Ovary (tissue), 9 donors: Measurements from ENCODE around the gene CCT4. TPM values are rescaled to one million over a fixed set of nuclear protein-coding genes. Genes with fewer than 3 reads are reported as not detected.

ENCODE experiments used
- DNase-seq, 5 donors: peaks; one replicate each; pipeline ENCODE4 v3.0.0-alpha.2; 2019 to 2020
- H3K27ac ChIP-seq, 2 donors: fragments of 200-600 bp; one replicate each; pipeline versions ENCODE4 v1.5.1 to v1.8.0; 2019 to 2022
- H3K27me3 ChIP-seq: fragments of 200-600 bp; one replicate; pipeline ENCODE4 v1.8.0; 2022
- H3K36me3 ChIP-seq: fragments of 200-600 bp; sonication (generic); one replicate; pipeline ENCODE4 v1.5.1; 2019
- H3K4me1 ChIP-seq: one replicate; pipeline ENCODE4 v1.8.1; 2013; ENCODE audit warnings: mild to moderate bottlenecking, moderate library complexity; ENCODE audit not compliant: insufficient read depth
- H3K4me3 ChIP-seq: fragments of 200-600 bp; sonication (generic); one replicate; pipeline ENCODE4 v1.5.1; 2017
- H3K9me3 ChIP-seq, 2 donors: fragments of 200-600 bp in 1 of 2; sonication (generic) in 1 of 2; one replicate each; pipeline versions ENCODE4 v1.5.1 to v1.8.1; 2013 to 2019; ENCODE audit warnings: mild to moderate bottlenecking in 1 of 2, moderate library complexity in 1 of 2
- CTCF ChIP-seq, 3 donors: fragments of 450-650 bp in 2 of 3; fragments of 200-600 bp in 1 of 3; IDR thresholded peaks; one replicate each; pipeline versions ENCODE4 v1.5.1 to v1.8.0; 2016 to 2022; ENCODE audit warnings: antibody characterized with exemption in 3 of 3, mild to moderate bottlenecking in 1 of 3
- EP300 ChIP-seq: sonication (generic); formaldehyde crosslinking; IDR thresholded peaks from one replicate; pipeline ENCODE4 v1.6.1; 2017; ENCODE audit warnings: antibody characterized with exemption
- POLR2A ChIP-seq: fragments of 450-650 bp; IDR thresholded peaks from one replicate; pipeline ENCODE4 v1.6.1; 2017; ENCODE audit warnings: antibody characterized with exemption, mild to moderate bottlenecking, moderate library complexity
- WGBS, 3 donors: extraction: QIAGEN DNeasy Blood & Tissue Kit in 1 of 3; methylation state at CpG; one replicate each; pipeline versions ENCODE4 v1.1.5 to v1.1.7; 2013 to 2017; 5-methylcytosine and 5-hydroxymethylcytosine counted together
- intact Hi-C, 4 donors: fragments of 100-400 bp; cut with DNase I; formaldehyde crosslinking; loops; one replicate each; pipeline versions ENCODE4 v1.11.0 to v1.15.1; 2022 to 2023
- polyA plus RNA-seq, 2 donors: library from polyadenylated mRNA; stranded (reverse); fragments of 200-250 nt in 1 of 2; fragments of 350-450 nt in 1 of 2; fragmentation: Illumina TruSeq in 1 of 2; extraction: RNeasy Lipid Tissue Mini Kit (QIAGEN cat#74804) in 1 of 2; gene quantifications; one replicate each; pipeline ENCODE4 v1.2.3, GENCODE V29; 2013 to 2014
- total RNA-seq, 7 donors: library from RNA; depleted of rRNA in 2 of 7; stranded (reverse); fragments of >200 nt in 2 of 7; fragmentation: NEBNext Ultra II Directional in 3 of 7; extraction: Animal tissue kit (Norgen Biotek cat#: 25700) in 3 of 7; gene quantifications; one replicate each; pipeline versions ENCODE4 v1.1.0 to v1.2.4, GENCODE V29; 2016 to 2023
- donor health status: DM: no; HTN: no; CAD: no; lungs with moderate emphysema.
- donor health status: DM: no; HTN: no; CAD: no.
- donor health status: Bipolar disorder and iron deficiency.
- donor health status: DM: yes; HTN: yes; CAD: no.
- donor health status: DM: no; HTN: no; CAD: no.
- donor health status: DM: yes; HTN: yes; CAD: no.

The CCT4 gene
- total and polyA plus RNA-seq, 9 donors: 99.7 to 200 (median 144) TPM

DNA sequence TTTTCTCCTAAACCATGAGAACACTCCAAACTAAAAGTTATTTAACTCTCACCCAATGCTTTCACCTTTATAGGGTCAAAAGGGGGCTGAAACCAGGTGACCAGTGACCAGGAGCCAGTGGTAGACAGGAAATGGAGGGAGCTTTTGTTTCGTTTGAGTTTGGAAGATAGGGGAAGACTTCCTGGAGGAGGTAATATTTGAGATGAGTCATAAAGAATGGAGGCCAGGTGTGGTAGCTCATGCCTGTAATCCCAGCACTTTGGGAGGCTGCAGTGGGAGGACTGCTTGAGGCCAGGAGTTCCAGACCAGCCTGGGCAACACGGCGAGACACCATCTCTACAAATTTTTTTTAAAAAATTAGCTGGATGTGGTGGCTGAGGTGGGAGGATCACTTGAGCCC is 43.1 kb downstream of the CCT4 start:
- no peak for TF ChIP-seq CTCF (IDR thresholded peaks at IDR 0.05)
- TF ChIP-seq POLR2A: no peak
- no peak for TF ChIP-seq EP300
- intact Hi-C loops: no loop called here
- 87 to 89% (median 88%) methylated on average over 3 of the region's 3 CpGs for WGBS, 3 donors

DNA sequence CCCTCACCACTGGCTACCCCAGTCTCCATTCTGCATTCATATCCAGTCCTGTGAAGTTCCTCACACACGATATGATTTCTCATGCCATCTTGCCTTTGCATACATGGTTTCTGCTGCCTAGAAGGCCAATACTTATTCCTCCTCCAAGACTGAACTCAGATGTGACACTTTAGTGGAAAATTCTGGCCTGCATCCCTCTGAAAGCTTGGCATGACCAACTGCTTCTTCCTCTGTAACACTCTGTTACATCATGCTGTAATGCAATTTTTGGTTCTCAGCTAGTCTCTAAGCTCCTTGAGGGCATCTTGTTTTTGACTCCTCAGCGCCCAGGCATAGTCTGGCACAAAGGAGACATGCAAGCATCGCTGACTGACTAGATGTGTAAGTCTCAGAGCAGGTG is 47.2 kb downstream of the CCT4 start:
- no peaks in the 10 kb centered on the region for H3K9me3 ChIP-seq
- no peaks in the 10 kb centered on the region for H3K36me3 ChIP-seq
- TF ChIP-seq POLR2A (no peak), CTCF (IDR thresholded peaks at IDR 0.05) (no peak), EP300 (no peak)
- H3K4me3 ChIP-seq: no peak overlapping the region
- WGBS, 3 donors: 88 to 95% (median 91%) methylated on average over 3 of the region's 3 CpGs
- no peak overlapping the region for H3K27ac ChIP-seq
- intact Hi-C loops: no loop called here
- DNase-seq: no peak
- no peaks in the 10 kb centered on the region for H3K27me3 ChIP-seq
- no peaks in the 10 kb centered on the region for H3K4me1 ChIP-seq

More for the DNA sequence above, 43.1 kb downstream of the CCT4 start:
- Histone ChIP-seq H3K4me1 (no peaks in the 10 kb centered on the region), H3K4me3 (no peak overlapping the region), H3K9me3 (no peaks in the 10 kb centered on the region), H3K36me3 (no peaks in the 10 kb centered on the region), H3K27ac (no peak overlapping the region), H3K27me3 (no peaks in the 10 kb centered on the region)
- DNase-seq: no peak

DNA sequence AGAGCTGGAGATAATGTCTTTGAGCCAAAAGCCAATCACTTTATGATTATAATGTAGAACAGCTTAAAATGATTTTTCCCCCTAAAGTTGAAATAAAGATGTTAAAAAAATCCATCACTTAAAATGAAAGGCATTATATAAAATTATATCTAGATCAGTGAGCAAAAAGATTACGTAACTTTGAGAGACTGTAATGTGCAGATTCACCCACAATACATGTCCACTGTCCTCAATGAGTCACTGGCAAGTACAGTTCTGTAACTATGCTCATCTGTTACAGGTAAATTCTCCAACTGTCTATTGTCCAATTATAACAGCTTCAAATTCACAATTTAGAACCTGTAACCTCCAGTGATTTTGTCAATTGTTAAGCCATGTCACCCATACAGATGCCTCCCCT is 53.6 kb downstream of the CCT4 start:
- DNase-seq: no peak
- no peak overlapping the region for H3K4me3 ChIP-seq
- intact Hi-C loops: no loop called here
- no peaks in the 10 kb centered on the region for H3K36me3 ChIP-seq
- no peaks in the 10 kb centered on the region for H3K9me3 ChIP-seq
- H3K27me3 ChIP-seq: no peaks in the 10 kb centered on the region
- TF ChIP-seq CTCF (IDR thresholded peaks at IDR 0.05): no peak
- no peak for TF ChIP-seq POLR2A
- TF ChIP-seq EP300: no peak
- H3K4me1 ChIP-seq: no peaks in the 10 kb centered on the region
- WGBS, 3 donors: 44 to 52% (median 47%) methylated on average over 1 of the region's 1 CpG
- no peak overlapping the region for H3K27ac ChIP-seq

DNA sequence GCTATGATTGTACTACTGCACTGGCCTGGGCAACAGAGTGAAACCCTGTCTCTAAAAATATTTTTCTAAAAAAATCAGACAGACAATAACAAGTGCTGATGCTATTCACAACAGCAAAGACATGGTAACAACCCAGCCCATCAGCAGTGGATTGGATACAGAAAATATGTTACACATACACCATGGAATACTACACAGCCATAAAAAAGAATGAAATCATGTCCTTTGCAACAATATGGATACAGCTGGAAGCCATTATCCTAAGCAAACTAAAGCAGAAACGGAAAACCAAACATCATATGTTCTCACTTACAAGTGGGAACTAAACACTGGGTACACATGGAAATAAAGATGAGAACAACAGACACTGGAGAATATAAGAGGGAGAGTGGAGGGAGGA is 54.5 kb downstream of the CCT4 start:
- H3K27ac ChIP-seq: no peak overlapping the region

More for the DNA sequence above, 54.5 kb downstream of the CCT4 start:
- TF ChIP-seq CTCF (IDR thresholded peaks at IDR 0.05): no peak
- TF ChIP-seq EP300: no peak
- no peak for TF ChIP-seq POLR2A
- no peaks in the 10 kb centered on the region for H3K27me3 ChIP-seq
- DNase-seq: no peak
- H3K4me1 ChIP-seq: no peaks in the 10 kb centered on the region
- H3K4me3 ChIP-seq: no peak overlapping the region
- H3K36me3 ChIP-seq: no peaks in the 10 kb centered on the region
- intact Hi-C loops: no loop called here
- WGBS, 3 donors: 90 to 97% (median 95%) methylated on average over 1 of the region's 1 CpG
- H3K9me3 ChIP-seq: no peaks in the 10 kb centered on the region
